IMR-90 (cell line): ENCODE results near the gene KLHL7. TPM values are rescaled to one million over a fixed set of nuclear protein-coding genes. Genes with fewer than 3 reads are reported as not detected.

Experiments used
- ATAC-seq: fragments of 200-7000 bp; cut with Tn5 transposase; 2 replicates; pipeline ENCODE4 v1.9.1; 2020; ENCODE audit warnings: low read depth, mild to moderate bottlenecking, moderate library complexity
- BruUV-seq: library from RNA; stranded (reverse); fragments of 400-500 nt; replicated peaks from 2 replicates; lab custom pipeline; 2021; lab: Mats Ljungman, UMichigan
- CTCF ChIA-PET: fragments of 300-600 bp; formaldehyde crosslinking; extraction: SDS; loops from one replicate; lab custom pipeline; 2021; ENCODE audit warnings: antibody characterized with exemption; lab: Yijun Ruan, JAX
- POLR2A ChIA-PET: fragments of 300-600 bp; sonication (Branson Sonifier 250); formaldehyde crosslinking; loops from one replicate; lab custom pipeline; 2022; ENCODE audit warnings: antibody characterized with exemption; ENCODE audit not compliant: unreplicated experiment; lab: Charles Lee
- DNase-seq: peaks from one replicate; pipeline ENCODE4 v3.0.0; 2013
- H2AFZ ChIP-seq: replicated peaks from 2 replicates; pipeline ENCODE3; 2013; ENCODE audit warnings: low read length, mild to moderate bottlenecking; ENCODE audit not compliant: poor library complexity
- H2AK5ac ChIP-seq: 2 replicates; pipeline ENCODE4 v1.6.1; 2013; ENCODE audit warnings: low read depth, low read length, inconsistent platforms
- H2AK9ac ChIP-seq: replicated peaks from 2 replicates; pipeline ENCODE3; 2013; ENCODE audit warnings: mild to moderate bottlenecking, low read depth, low read length, moderate library complexity; ENCODE audit not compliant: poor library complexity
- H2BK120ac ChIP-seq: 2 replicates; pipeline ENCODE4 v1.6.1; 2013; ENCODE audit warnings: low read depth, low read length, inconsistent platforms
- H2BK15ac ChIP-seq: 3 replicates; pipeline ENCODE4 v1.6.1; 2013; ENCODE audit warnings: low read depth, low read length, inconsistent platforms
- H2BK20ac ChIP-seq: 2 replicates; pipeline ENCODE4 v1.6.1; 2013; ENCODE audit warnings: low read depth, mild to moderate bottlenecking, inconsistent platforms, low read length, moderate library complexity
- H2BK5ac ChIP-seq: 2 replicates; pipeline ENCODE4 v1.6.1; 2013; ENCODE audit warnings: mild to moderate bottlenecking, low read depth, low read length, inconsistent platforms; ENCODE audit not compliant: poor library complexity, severe bottlenecking
- H3K14ac ChIP-seq: replicated peaks from 2 replicates; pipeline ENCODE4 v1.6.1; 2013; ENCODE audit warnings: low read depth, low read length, inconsistent platforms
- H3K18ac ChIP-seq: 2 replicates; pipeline ENCODE4 v1.6.1; 2013; ENCODE audit warnings: low read depth, low read length, control low read depth
- H3K23ac ChIP-seq: 2 replicates; pipeline ENCODE4 v1.6.1; 2013; ENCODE audit warnings: low read depth, low read length, inconsistent platforms
- H3K27ac ChIP-seq: 2 replicates; pipeline ENCODE4 v1.5.1; 2013; ENCODE audit warnings: mild to moderate bottlenecking, control low read depth, low read length; ENCODE audit not compliant: insufficient read depth
- H3K27me3 ChIP-seq: 2 replicates; pipeline ENCODE4 v1.6.1; 2013; ENCODE audit warnings: low read length; ENCODE audit not compliant: control insufficient read depth, insufficient read depth
- H3K36me3 ChIP-seq: 2 replicates; pipeline ENCODE4 v1.6.1; 2013; ENCODE audit warnings: low read length, mixed read lengths; ENCODE audit not compliant: control insufficient read depth, insufficient read depth
- H3K4ac ChIP-seq: 2 replicates; pipeline ENCODE4 v1.6.1; 2013; ENCODE audit warnings: low read depth, low read length, inconsistent platforms
- H3K4me1 ChIP-seq: 2 replicates; pipeline ENCODE4 v1.6.1; 2013; ENCODE audit warnings: low read length, mixed read lengths; ENCODE audit not compliant: control insufficient read depth, insufficient read depth
- H3K4me2 ChIP-seq: 2 replicates; pipeline ENCODE4 v1.6.1; 2013; ENCODE audit warnings: low read depth, mild to moderate bottlenecking, control low read depth, low read length, moderate library complexity
- H3K4me3 ChIP-seq: 2 replicates; pipeline ENCODE4 v1.5.1; 2013; ENCODE audit warnings: low read depth, mild to moderate bottlenecking, control low read depth, low read length, moderate library complexity; ENCODE audit not compliant: insufficient read depth
- H3K56ac ChIP-seq: 2 replicates; pipeline ENCODE4 v1.6.1; 2013; ENCODE audit warnings: low read length, inconsistent platforms; ENCODE audit not compliant: insufficient read depth; ENCODE audit errors: extremely low read depth
- H3K79me1 ChIP-seq, 2 experiments: 2 replicates each; pipeline ENCODE4 v1.6.1; 2013; ENCODE audit warnings: low read length in 2 of 2, inconsistent platforms in 1 of 2, low read depth in 1 of 2
- H3K9ac ChIP-seq: 2 replicates; pipeline ENCODE4 v1.6.1; 2013; ENCODE audit warnings: low read depth, low read length, control low read depth
- H3K9me1 ChIP-seq: 2 replicates; pipeline ENCODE4 v1.6.1; 2013; ENCODE audit warnings: low read length, inconsistent platforms; ENCODE audit not compliant: insufficient read depth
- H3K9me3 ChIP-seq: 2 replicates; pipeline ENCODE4 v1.6.1; 2013; ENCODE audit warnings: low read length; ENCODE audit not compliant: control insufficient read depth, insufficient read depth
- H4K20me1 ChIP-seq: 2 replicates; pipeline ENCODE4 v1.6.1; 2013; ENCODE audit warnings: low read length, inconsistent platforms; ENCODE audit not compliant: insufficient read depth
- H4K5ac ChIP-seq: 2 replicates; pipeline ENCODE4 v1.6.1; 2013; ENCODE audit warnings: mild to moderate bottlenecking, low read depth, low read length, control low read depth
- H4K8ac ChIP-seq, 2 experiments: 2 replicates each; pipeline ENCODE4 v1.6.1; 2013; ENCODE audit warnings: low read depth in 2 of 2, low read length in 2 of 2, control low read depth in 1 of 2, inconsistent platforms in 1 of 2
- H4K91ac ChIP-seq: 2 replicates; pipeline ENCODE4 v1.6.1; 2013; ENCODE audit warnings: low read depth, low read length, inconsistent platforms; ENCODE audit not compliant: insufficient read depth
- RFX5 ChIP-seq: IDR thresholded peaks from 2 replicates; pipeline ENCODE4 v1.8.0; 2012; ENCODE audit warnings: low read depth, mild to moderate bottlenecking, low read length, moderate library complexity
- whole genome bisulfite sequencing, 2 experiments: methylation state at CpG; one replicate each; pipeline versions ENCODE4 v1.1.5 to v1.1.7; 2013; ENCODE audit warnings: missing lambda C conversion rate in 2 of 2; ENCODE audit not compliant: insufficient read length in 1 of 2; ENCODE audit errors: extremely low coverage in 2 of 2; 5-methylcytosine and 5-hydroxymethylcytosine counted together
- dilution Hi-C: fragments of 300-500 bp; cut with HindIII; formaldehyde crosslinking; loops from one replicate; pipeline ENCODE4 v1.14.3; 2018; ENCODE audit warnings: low sequenced_read_pairs; ENCODE audit not compliant: unreplicated experiment
- in situ Hi-C: fragments of 300-500 bp; cut with MboI; formaldehyde crosslinking; loops from 3 replicates; pipeline ENCODE4 v1.14.3; 2019; ENCODE audit warnings: low sequenced_read_pairs, inconsistent platforms, mixed read lengths
- intact Hi-C: fragments of 100-400 bp; cut with micrococcal nuclease; formaldehyde crosslinking; loops from 2 replicates; pipeline ENCODE4 v1.10.0; 2022
- polyA plus RNA-seq, 3 experiments: library from polyadenylated mRNA; depleted of rRNA; stranded (reverse); fragments of >200 nt; gene quantifications; 2 replicates each; pipeline ENCODE4 v1.2.3, GENCODE V29; 2012; ENCODE audit warnings: low replicate concordance in 1 of 3
- total RNA-seq: library from RNA; depleted of rRNA; stranded (reverse); fragments of >200 nt; gene quantifications from 2 replicates; pipeline ENCODE4 v1.2.3, GENCODE V29; 2012

The KLHL7 gene
- total and polyA plus RNA-seq, 2 of the 4 experiments (the other 2 are of a cell fraction) = 24.6 to 29.2 TPM

- ChIA-PET CTCF (no interaction called here), POLR2A (no interaction called here)
- no peak overlapping the region for H4K91ac ChIP-seq
- no peaks in the 10 kb centered on the region for H3K79me1 ChIP-seq
- no peak overlapping the region for H3K4me2 ChIP-seq
- H3K4me3 ChIP-seq = no peak overlapping the region
- peaks cover 2% of the 10 kb centered on the region; the same call in 1 of the 2 replicates for H3K9me3 ChIP-seq
- 0 out of 2 replicates have a peak, but pooled peaks cover 2% of the 10 kb centered on the region for H3K36me3 ChIP-seq
- H3K9me1 ChIP-seq = no peaks in the 10 kb centered on the region
- no peak overlapping the region for H3K9ac ChIP-seq
- in situ Hi-C loops (no loop called here), dilution Hi-C loops (no loop called here), intact Hi-C loops (no loop called here)
- H2AK9ac ChIP-seq = no peak overlapping the region
- peaks cover 2% of the 10 kb centered on the region; the same call in 1 of the 2 replicates for H3K27me3 ChIP-seq
- no peak overlapping the region for H3K18ac ChIP-seq
- no peak overlapping the region for H2BK5ac ChIP-seq
- H3K4ac ChIP-seq = no peak overlapping the region
- BruUV-seq = no TSS peak
- no peak overlapping the region for H3K14ac ChIP-seq
- H2BK120ac ChIP-seq = no peak overlapping the region
- H3K4me1 ChIP-seq = no peaks in the 10 kb centered on the region
- no peak overlapping the region for H2BK15ac ChIP-seq
- ATAC-seq (no peak), DNase-seq (no peak)
- H4K20me1 ChIP-seq = no peaks in the 10 kb centered on the region
- H2BK20ac ChIP-seq = no peak overlapping the region
- no peak for TF ChIP-seq RFX5
- no peak overlapping the region for H3K27ac ChIP-seq
- no peak overlapping the region for H2AFZ ChIP-seq
- H3K56ac ChIP-seq = no peak overlapping the region
- no peak overlapping the region for H4K8ac ChIP-seq
- H2AK5ac ChIP-seq = no peak overlapping the region
- WGBS, 2 experiments = no CpG with 5 or more reads among the region's 2 CpGs
- H4K5ac ChIP-seq = no peak overlapping the region
- H3K23ac ChIP-seq = no peak overlapping the region
Observed at GRCh38 chr7:23210506-23210905, 104.9 kb downstream of the KLHL7 start.
